GM12891 (cell line): Measurements from ENCODE around the gene RELCH.

Experiments
- POLR2A ChIP-seq: IDR thresholded peaks from 2 replicates; pipeline ENCODE4 v1.6.1; 2011; ENCODE audit warnings: low read depth, low read length, control low read depth
- POLR2AphosphoS5 ChIP-seq: IDR thresholded peaks from 2 replicates; pipeline ENCODE4 v1.6.1; 2011; ENCODE audit warnings: low read depth, low read length, control low read depth
- TAF1 ChIP-seq: IDR thresholded peaks from 2 replicates; pipeline ENCODE4 v1.6.1; 2011; ENCODE audit warnings: low read depth, low read length, control low read depth

DNA sequence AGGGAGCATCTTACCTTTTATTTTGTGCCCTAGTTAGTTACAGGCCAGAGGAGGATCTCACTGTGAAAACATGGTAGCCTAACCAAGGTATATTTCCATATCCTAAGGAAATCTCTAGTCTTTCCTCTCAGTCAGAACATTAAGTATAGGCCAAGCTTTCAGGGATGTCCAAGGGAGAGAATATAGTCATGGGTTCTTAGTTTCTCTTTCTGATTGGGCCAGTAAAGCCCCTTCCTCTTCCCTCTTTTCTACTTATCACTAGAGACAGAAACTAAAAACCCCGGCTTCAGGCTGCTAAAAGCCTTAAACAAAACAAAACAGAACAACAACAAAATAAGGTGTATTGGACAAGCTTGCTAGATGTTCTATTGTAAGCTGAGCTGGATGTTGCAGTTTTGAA lies 93.7 kb downstream of the RELCH start:
- TF ChIP-seq POLR2A = no peak
- no peak for TF ChIP-seq TAF1
- TF ChIP-seq POLR2AphosphoS5 = no peak
